HepG2 (cell line): ENCODE data around the gene ENPP1. TPM values are rescaled to one million over a fixed set of nuclear protein-coding genes. Genes with fewer than 3 reads are reported as not detected.

Experiments
- ARID5B ChIP-seq: IDR thresholded peaks from 2 replicates; pipeline ENCODE4 v1.4.0; 2020; ENCODE audit warnings: mild to moderate bottlenecking, missing genetic modification reagents
- ATF4 ChIP-seq, 2 experiments: fragments of 450-650 bp in 1 of 2; sonication (generic) in 1 of 2; formaldehyde crosslinking; IDR thresholded peaks; 2 replicates each; pipeline versions ENCODE4 v1.5.0 to v1.8.0; 2020 to 2022; ENCODE audit warnings: mild to moderate bottlenecking in 1 of 2, missing genetic modification reagents in 1 of 2
- BATF2 ChIP-seq: sonication (generic); formaldehyde crosslinking; IDR thresholded peaks from 2 replicates; pipeline ENCODE4 v1.8.0; 2022; ENCODE audit warnings: mild to moderate bottlenecking, missing genetic modification reagents, moderate library complexity
- CEBPG ChIP-seq: IDR thresholded peaks from 2 replicates; pipeline ENCODE4 v1.6.1; 2016
- ETV5 ChIP-seq: IDR thresholded peaks from 2 replicates; pipeline ENCODE4 v1.6.1; 2018; ENCODE audit warnings: missing biosample characterization, missing genetic modification reagents, inconsistent platforms, borderline replicate concordance
- FOXJ3 ChIP-seq: sonication (generic); formaldehyde crosslinking; IDR thresholded peaks from 2 replicates; pipeline ENCODE4 v1.4.0; 2020; ENCODE audit warnings: missing genetic modification reagents, mild to moderate bottlenecking, borderline replicate concordance
- ISL2 ChIP-seq: sonication (generic); formaldehyde crosslinking; IDR thresholded peaks from 2 replicates; pipeline ENCODE4 v1.5.0; 2020; ENCODE audit warnings: missing genetic modification reagents
- MIXL1 ChIP-seq: IDR thresholded peaks from 2 replicates; pipeline ENCODE4 v1.6.1; 2016
- NCOR1 ChIP-seq: fragments of 200-600 bp; sonication (generic); IDR thresholded peaks from 2 replicates; pipeline ENCODE4 v1.7.0; 2017; ENCODE audit warnings: antibody characterized with exemption, low read length, borderline replicate concordance
- RBM22 ChIP-seq: fragments of 200-400 bp; formaldehyde crosslinking; optimal IDR thresholded peaks from 2 replicates; pipeline ENCODE3; 2017; ENCODE audit warnings: mild to moderate bottlenecking, low read length, moderate library complexity
- TCF7 ChIP-seq: sonication (generic); IDR thresholded peaks from 2 replicates; pipeline ENCODE4 v1.6.1; 2016; ENCODE audit warnings: antibody characterized with exemption, low read depth
- TFE3 ChIP-seq: IDR thresholded peaks from 2 replicates; pipeline ENCODE4 v1.6.1; 2016
- ZBTB10 ChIP-seq: sonication (generic); formaldehyde crosslinking; IDR thresholded peaks from 2 replicates; pipeline ENCODE4 v1.4.0; 2020; ENCODE audit warnings: missing genetic modification reagents, borderline replicate concordance
- ZFP82 ChIP-seq: sonication (generic); formaldehyde crosslinking; IDR thresholded peaks from 2 replicates; pipeline ENCODE4 v1.5.1; 2020; ENCODE audit warnings: mild to moderate bottlenecking, missing genetic modification reagents, borderline replicate concordance
- ZNF331 ChIP-seq: sonication (generic); formaldehyde crosslinking; IDR thresholded peaks from 2 replicates; pipeline ENCODE4 v1.4.0; 2020; ENCODE audit warnings: missing genetic modification reagents
- ZNF460 ChIP-seq: sonication (generic); formaldehyde crosslinking; IDR thresholded peaks from 2 replicates; pipeline ENCODE4 v1.5.1; 2020; ENCODE audit warnings: missing genetic modification reagents, mild to moderate bottlenecking, borderline replicate concordance
- ZNF605 ChIP-seq: sonication (generic); formaldehyde crosslinking; IDR thresholded peaks from 2 replicates; pipeline ENCODE4 v1.8.0; 2022; ENCODE audit warnings: mild to moderate bottlenecking, missing genetic modification reagents
- ZNF781 ChIP-seq: sonication (generic); formaldehyde crosslinking; IDR thresholded peaks from 2 replicates; pipeline ENCODE4 v1.5.1; 2020; ENCODE audit warnings: borderline replicate concordance, mild to moderate bottlenecking, missing genetic modification reagents; ENCODE audit errors: not compliant biosample characterization
- ZNF816 ChIP-seq: sonication (generic); formaldehyde crosslinking; IDR thresholded peaks from 2 replicates; pipeline ENCODE4 v1.8.0; 2022; ENCODE audit warnings: missing genetic modification reagents, mild to moderate bottlenecking, borderline replicate concordance
- polyA plus RNA-seq, 8 experiments: library from polyadenylated mRNA; depleted of rRNA in 3 of 8; stranded (reverse) in 7 of 8; unstranded in 1 of 8; fragments of >200 nt; fragmentation: Illumina TruSeq in 4 of 8; extraction: Trizol in 4 of 8; gene quantifications; 2 replicates each; pipeline versions ENCODE4 v1.2.1 to v1.2.3, GENCODE V29; 2011 to 2016; ENCODE audit warnings: low read depth in 4 of 8, missing spikeins in 1 of 8, mixed read lengths in 1 of 8; ENCODE audit not compliant: insufficient read depth in 1 of 8
- total RNA-seq, 5 experiments: library from RNA; depleted of rRNA; stranded (reverse); fragments of >200 nt; fragmentation: Illumina TruSeq; extraction: Trizol; gene quantifications; 2 replicates each; pipeline ENCODE4 v1.2.3, GENCODE V29; 2016; ENCODE audit warnings: low read depth in 1 of 5

ENPP1 gene
- total and polyA plus RNA-seq, 2 of the 13 experiments (the other 11 are each of a cell fraction or from before 2014, with no cell fraction given) = 56.5 to 160 TPM

GRCh38 chr6:131769385-131770141, 38.3 kb upstream of the ENPP1 start (continued):
- TF ChIP-seq ARID5B (CRISPR knock-in tag) (peak; percentile 90), ZNF816 (CRISPR knock-in tag) (0 out of 2 replicates have a peak, but pooled peaks have one; percentile 43), FOXJ3 (CRISPR knock-in tag) (peak; percentile 48; the same call in 1 of the 2 replicates), ZBTB10 (no peak; the same call in 1 of the 2 replicates), TCF7 (peak; percentile 92), ATF4 (CRISPR knock-in tag; IDR thresholded peaks at IDR 0.05) (peak in 1 of 2 experiments; percentile 83; a peak in 1 of 4 replicates), CEBPG (CRISPR knock-in tag) (peak; percentile 52), ETV5 (CRISPR knock-in tag) (peak; percentile 63; the same call in 1 of the 2 replicates), TFE3 (CRISPR knock-in tag) (peak; percentile 75), BATF2 (CRISPR knock-in tag) (no peak), ZNF605 (0 out of 2 replicates have a peak, but pooled peaks have one; percentile 34), ZNF460 (CRISPR knock-in tag) (peak; percentile 81), MIXL1 (CRISPR knock-in tag) (peak; percentile 89), ZNF331 (CRISPR knock-in tag) (peak; percentile 54; the same call in 1 of the 2 replicates), ISL2 (CRISPR knock-in tag) (peak; percentile 87), NCOR1 (peak; percentile 90; the same call in 1 of the 2 replicates), ZNF781 (CRISPR knock-in tag) (no peak), ZFP82 (CRISPR knock-in tag) (0 out of 2 replicates have a peak, but pooled peaks have one; percentile 63), RBM22 (no peak)
